Vagina (tissue), 2 donors: Measurements from ENCODE around the gene ZIC1. TPM values are rescaled to one million over a fixed set of nuclear protein-coding genes. Genes with fewer than 3 reads are reported as not detected.

Source experiments
- DNase-seq, 2 donors: peaks; one replicate each; pipeline ENCODE4 v3.0.0-alpha.2; 2017; ENCODE audit errors: extremely low spot score in 2 of 2
- H3K27ac ChIP-seq: fragments of 200-600 bp; sonication (generic); one replicate; pipeline ENCODE4 v1.5.1; 2019
- H3K27me3 ChIP-seq: fragments of 200-600 bp; sonication (generic); one replicate; pipeline ENCODE4 v1.5.1; 2019
- H3K36me3 ChIP-seq, 2 donors: fragments of 200-600 bp; sonication (generic); one replicate each; pipeline ENCODE4 v1.5.1; 2017 to 2019
- H3K4me1 ChIP-seq: fragments of 200-600 bp; sonication (generic); one replicate; pipeline ENCODE4 v1.5.1; 2019
- H3K4me3 ChIP-seq, 2 donors: fragments of 200-600 bp; sonication (generic); 1 replicate in 1 of 2; 2 replicates in 1 of 2; pipeline ENCODE4 v1.5.1; 2016 to 2019
- H3K9me3 ChIP-seq: fragments of 200-600 bp; sonication (generic); one replicate; pipeline ENCODE4 v1.5.1; 2019
- POLR2A ChIP-seq, 2 donors: fragments of 450-650 bp; IDR thresholded peaks; one replicate each; pipeline ENCODE4 v1.6.1; 2017; ENCODE audit warnings: antibody characterized with exemption in 2 of 2, mild to moderate bottlenecking in 2 of 2, moderate library complexity in 2 of 2
- POLR2AphosphoS5 ChIP-seq, 2 donors: sonication (generic); formaldehyde crosslinking; IDR thresholded peaks; one replicate each; pipeline ENCODE4 v1.9.0; 2017; ENCODE audit warnings: antibody characterized with exemption in 2 of 2, mild to moderate bottlenecking in 2 of 2, low read depth in 1 of 2; ENCODE audit not compliant: insufficient read depth in 1 of 2
- intact Hi-C: fragments of 100-400 bp; cut with DNase I; formaldehyde crosslinking; loops from one replicate; pipeline ENCODE4 v1.15.1; 2023
- total RNA-seq: library from RNA; depleted of rRNA; stranded (reverse); fragments of >200 nt; gene quantifications from one replicate; pipeline ENCODE4 v1.2.3, GENCODE V29; 2016
- TF ChIP-seq, protein P1 (sequence below), 3 experiments: fragments of 450-650 bp in 2 of 3; fragments of 200-600 bp in 1 of 3; sonication (generic) in 1 of 3; IDR thresholded peaks; one replicate each; pipeline ENCODE4 v1.5.1; 2017 to 2019; ENCODE audit warnings: antibody characterized with exemption in 3 of 3, mild to moderate bottlenecking in 2 of 3, moderate library complexity in 2 of 3

Gene ZIC1
- total RNA-seq, 1 donor from 2014 or later = not detected

DNA sequence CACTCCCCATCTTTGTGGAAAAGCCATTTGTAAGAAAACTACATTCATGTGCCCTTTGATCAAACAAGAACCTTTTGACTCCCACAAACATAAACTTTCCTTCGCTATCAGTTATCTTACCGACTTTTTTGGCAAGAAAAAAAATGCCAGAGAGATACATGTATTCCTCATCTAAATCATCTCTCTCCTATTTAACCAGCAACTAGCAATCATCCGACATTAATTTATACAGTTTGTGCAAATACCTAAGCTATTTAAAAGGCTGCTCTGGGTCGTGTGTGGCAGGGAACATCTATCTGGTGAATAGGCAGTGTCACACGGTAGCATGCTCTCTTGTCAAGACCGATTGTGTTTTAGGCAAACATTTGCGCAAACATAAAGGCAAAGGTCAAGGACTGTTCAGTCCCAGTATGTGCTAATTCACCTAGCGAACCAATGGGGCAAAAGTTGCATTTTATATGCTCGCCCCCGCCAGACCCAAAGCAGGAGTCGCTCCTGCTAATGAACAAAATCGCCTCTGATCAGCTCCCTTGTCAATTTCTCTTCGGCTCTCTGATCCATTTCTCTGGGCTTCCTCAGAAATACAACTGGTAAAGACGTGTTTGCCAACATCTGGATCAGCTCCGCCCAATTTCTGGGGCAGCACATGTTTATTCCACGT is 40.5 kb upstream of the ZIC1 start:
- no peak overlapping the region for H3K4me3 ChIP-seq
- H3K4me1 ChIP-seq = no peaks in the 10 kb centered on the region
- peaks cover 10% of the 10 kb centered on the region for H3K27me3 ChIP-seq
- no peaks in the 10 kb centered on the region for H3K9me3 ChIP-seq
- H3K36me3 ChIP-seq = no peaks in the 10 kb centered on the region
- H3K27ac ChIP-seq = no peak overlapping the region
- intact Hi-C loops = no loop called here
- DNase-seq = no peak
- TF ChIP-seq POLR2A (IDR thresholded peaks at IDR 0.05) (no peak), POLR2AphosphoS5 (IDR thresholded peaks at IDR 0.05; ENCODE audit: insufficient read depth in 1 of 2, low read depth in 1 of 2) (no peak)
- TF ChIP-seq, protein P1, sequence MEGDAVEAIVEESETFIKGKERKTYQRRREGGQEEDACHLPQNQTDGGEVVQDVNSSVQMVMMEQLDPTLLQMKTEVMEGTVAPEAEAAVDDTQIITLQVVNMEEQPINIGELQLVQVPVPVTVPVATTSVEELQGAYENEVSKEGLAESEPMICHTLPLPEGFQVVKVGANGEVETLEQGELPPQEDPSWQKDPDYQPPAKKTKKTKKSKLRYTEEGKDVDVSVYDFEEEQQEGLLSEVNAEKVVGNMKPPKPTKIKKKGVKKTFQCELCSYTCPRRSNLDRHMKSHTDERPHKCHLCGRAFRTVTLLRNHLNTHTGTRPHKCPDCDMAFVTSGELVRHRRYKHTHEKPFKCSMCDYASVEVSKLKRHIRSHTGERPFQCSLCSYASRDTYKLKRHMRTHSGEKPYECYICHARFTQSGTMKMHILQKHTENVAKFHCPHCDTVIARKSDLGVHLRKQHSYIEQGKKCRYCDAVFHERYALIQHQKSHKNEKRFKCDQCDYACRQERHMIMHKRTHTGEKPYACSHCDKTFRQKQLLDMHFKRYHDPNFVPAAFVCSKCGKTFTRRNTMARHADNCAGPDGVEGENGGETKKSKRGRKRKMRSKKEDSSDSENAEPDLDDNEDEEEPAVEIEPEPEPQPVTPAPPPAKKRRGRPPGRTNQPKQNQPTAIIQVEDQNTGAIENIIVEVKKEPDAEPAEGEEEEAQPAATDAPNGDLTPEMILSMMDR (IDR thresholded peaks at IDR 0.05) = no peak

DNA sequence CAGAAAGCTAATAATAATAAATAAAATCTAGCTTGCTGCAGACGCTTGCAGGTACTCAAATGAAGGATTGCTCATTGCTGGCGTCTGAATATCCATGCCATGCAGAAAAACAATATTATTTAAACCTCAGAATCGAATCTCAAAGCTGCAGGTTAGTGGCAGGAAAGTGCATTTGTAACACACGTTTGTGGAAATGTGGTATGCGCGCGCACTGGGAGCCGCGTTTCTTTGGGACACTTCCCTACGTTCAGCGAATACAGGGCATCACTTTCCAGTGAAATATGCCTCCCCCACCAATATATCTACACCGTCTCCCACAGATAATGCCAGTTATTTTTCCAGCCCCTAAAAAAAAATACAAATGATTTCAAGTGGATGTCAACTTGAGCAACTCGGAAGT is 39.9 kb upstream of the ZIC1 start:
- intact Hi-C loops = no loop called here
- no peak for DNase-seq
- Histone ChIP-seq H3K27ac (no peak overlapping the region), H3K9me3 (no peaks in the 10 kb centered on the region), H3K27me3 (peaks cover 10% of the 10 kb centered on the region), H3K36me3 (no peaks in the 10 kb centered on the region), H3K4me1 (no peaks in the 10 kb centered on the region), H3K4me3 (no peak overlapping the region)
- no peak for TF ChIP-seq POLR2A (IDR thresholded peaks at IDR 0.05)
- no peak for TF ChIP-seq POLR2AphosphoS5 (IDR thresholded peaks at IDR 0.05; ENCODE audit: insufficient read depth in 1 of 2, low read depth in 1 of 2)
- TF ChIP-seq, protein P1 (IDR thresholded peaks at IDR 0.05) = no peak

DNA sequence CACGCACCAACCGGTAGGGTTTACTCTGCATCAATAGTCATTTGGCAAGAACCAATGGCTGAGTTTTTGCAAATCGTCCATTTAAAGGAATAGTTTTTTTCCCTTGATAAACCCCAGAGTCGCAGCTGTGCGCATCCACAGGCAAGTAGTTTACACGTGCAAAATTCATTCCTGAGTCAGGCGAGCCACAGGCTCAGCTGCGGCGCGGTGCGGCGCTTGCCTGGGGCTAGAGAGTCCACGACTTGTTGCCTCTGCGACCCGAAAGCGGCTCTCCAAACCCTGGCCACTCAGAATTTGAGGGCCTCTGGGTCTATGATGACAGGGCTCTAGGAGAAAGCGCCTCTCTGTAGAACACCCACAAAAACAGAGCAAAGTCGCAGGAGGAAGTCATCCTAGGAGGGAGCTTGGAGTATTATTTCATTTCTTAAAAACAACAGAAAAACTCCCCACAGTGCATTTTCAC is 39.5 kb upstream of the ZIC1 start:
- intact Hi-C loops = no loop called here
- no peaks in the 10 kb centered on the region for H3K9me3 ChIP-seq
- no peaks in the 10 kb centered on the region for H3K4me1 ChIP-seq
- no peak for TF ChIP-seq POLR2A (IDR thresholded peaks at IDR 0.05)
- no peak for TF ChIP-seq POLR2AphosphoS5 (IDR thresholded peaks at IDR 0.05; ENCODE audit: insufficient read depth in 1 of 2, low read depth in 1 of 2)
- TF ChIP-seq, protein P1 (IDR thresholded peaks at IDR 0.05) = no peak
- no peaks in the 10 kb centered on the region for H3K36me3 ChIP-seq
- H3K27me3 ChIP-seq = peaks cover 10% of the 10 kb centered on the region
- no peak overlapping the region for H3K4me3 ChIP-seq
- peak in 1 of 2 donors; percentile 82 for DNase-seq
- H3K27ac ChIP-seq = no peak overlapping the region

DNA sequence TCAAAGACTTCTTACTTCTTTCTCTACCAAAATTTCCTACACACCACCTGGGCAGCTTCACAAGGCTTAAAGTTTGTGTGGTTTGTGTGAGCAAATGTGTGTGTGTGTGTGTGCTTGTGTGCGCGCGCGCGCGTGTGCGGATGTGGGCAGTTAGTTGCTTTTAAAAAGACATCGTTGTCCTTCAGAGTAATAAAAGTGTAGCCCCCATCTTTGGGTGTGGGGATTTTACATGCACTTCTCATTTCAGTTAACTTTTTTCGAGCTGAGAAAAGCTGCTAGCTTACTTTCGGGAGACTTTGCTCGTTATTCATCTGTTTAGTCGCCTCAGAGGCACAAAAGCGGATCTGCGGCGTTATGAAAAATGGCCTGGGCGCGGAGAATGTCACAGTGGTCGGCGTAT is 38.8 kb upstream of the ZIC1 start:
- no peak overlapping the region for H3K27ac ChIP-seq
- DNase-seq = no peak
- no peaks in the 10 kb centered on the region for H3K9me3 ChIP-seq
- TF ChIP-seq, protein P1 (IDR thresholded peaks at IDR 0.05) = no peak
- no peak for TF ChIP-seq POLR2AphosphoS5 (IDR thresholded peaks at IDR 0.05; ENCODE audit: insufficient read depth in 1 of 2, low read depth in 1 of 2)
- TF ChIP-seq POLR2A (IDR thresholded peaks at IDR 0.05) = no peak
- no peaks in the 10 kb centered on the region for H3K4me1 ChIP-seq
- peaks cover 10% of the 10 kb centered on the region for H3K27me3 ChIP-seq
- intact Hi-C loops = no loop called here
- no peaks in the 10 kb centered on the region for H3K36me3 ChIP-seq
- H3K4me3 ChIP-seq = no peak overlapping the region

DNA sequence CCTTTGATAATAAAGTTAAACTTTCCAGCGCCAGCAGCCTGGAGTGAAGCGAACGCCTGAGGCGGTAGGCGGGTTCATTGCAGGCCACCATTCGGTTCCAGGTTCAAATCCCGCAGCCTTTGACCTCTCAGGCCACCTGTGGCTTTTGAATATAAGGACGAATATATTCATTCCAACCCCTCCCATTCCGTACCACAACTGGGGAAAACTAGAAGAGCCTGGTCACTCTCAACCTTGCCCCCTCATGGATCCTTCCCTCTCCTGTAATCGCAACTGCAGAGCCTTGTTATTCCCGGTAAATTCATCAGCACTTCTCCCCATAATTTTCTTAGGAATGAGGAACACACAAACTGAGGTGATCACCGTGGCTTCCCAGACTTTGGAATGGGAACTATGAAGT is 38.0 kb upstream of the ZIC1 start:
- TF ChIP-seq, protein P1 (IDR thresholded peaks at IDR 0.05) = no peak
- TF ChIP-seq POLR2AphosphoS5 (IDR thresholded peaks at IDR 0.05; ENCODE audit: insufficient read depth in 1 of 2, low read depth in 1 of 2) (no peak), POLR2A (IDR thresholded peaks at IDR 0.05) (no peak)

More for the DNA sequence above, 38.0 kb upstream of the ZIC1 start:
- Histone ChIP-seq H3K27me3 (peaks cover 10% of the 10 kb centered on the region), H3K27ac (no peak overlapping the region), H3K4me3 (no peak overlapping the region), H3K4me1 (no peaks in the 10 kb centered on the region), H3K9me3 (no peaks in the 10 kb centered on the region), H3K36me3 (no peaks in the 10 kb centered on the region)
- intact Hi-C loops = no loop called here
- DNase-seq = no peak
